Anterior cingulate cortex (tissue), 58 donors: ENCODE measurements around the gene GNPTG.

ENCODE experiments used
- DNase-seq, 58 donors: peaks; one replicate each; lab custom pipeline; 2025; lab: John Stamatoyannopoulos, UW

The GNPTG gene

GRCh38 chr16:1412847-1413246, 61.1 kb downstream of the GNPTG start:
- no peak for DNase-seq
